ENCODE results near the gene SYNE3.

SYNE3 gene

DNA sequence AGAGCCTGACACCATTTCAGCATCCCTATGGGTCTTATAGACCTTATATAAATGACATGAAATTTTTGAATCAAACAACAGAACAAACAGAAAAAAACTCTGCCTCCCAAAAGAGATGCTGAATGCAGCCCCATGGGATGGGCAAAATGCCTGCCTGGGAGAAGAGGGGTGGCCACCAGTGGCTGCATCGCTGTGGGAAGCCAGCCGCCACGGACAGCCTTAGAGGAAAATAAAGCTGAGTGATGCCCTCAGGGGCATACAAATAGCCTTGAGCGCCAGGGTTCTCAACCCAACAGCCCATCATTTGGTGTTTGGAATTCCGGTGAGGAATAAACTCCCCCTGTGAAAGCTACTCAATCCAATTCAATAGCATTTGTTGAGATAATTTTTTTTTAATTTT, 22.9 kb downstream of the SYNE3 start:
- Histone ChIP-seq H3K56ac (ENCODE audit: low read length) (no peak overlapping the region), H3K36me3 (ENCODE audit: control insufficient read depth, insufficient read depth, low read length) (no peaks in the 10 kb centered on the region), H2AK5ac (ENCODE audit: low read length) (no peak overlapping the region), H4K8ac (ENCODE audit: low read depth, low read length) (no peak overlapping the region), H3K79me1 (ENCODE audit: low read length) (no peaks in the 10 kb centered on the region), H2BK5ac (ENCODE audit: low read length) (no peak overlapping the region), H3K18ac (ENCODE audit: low read length) (no peak overlapping the region), H4K5ac (ENCODE audit: low read length) (no peak overlapping the region), H3K27me3 (ENCODE audit: insufficient read depth, low read length, poor library complexity) (no peaks in the 10 kb centered on the region), H3K27ac (ENCODE audit: low read depth, low read length) (no peak overlapping the region), H3K4ac (ENCODE audit: low read depth, low read length) (no peak overlapping the region), H3K4me3 (ENCODE audit: low read length) (no peak overlapping the region), H3K79me2 (ENCODE audit: control insufficient read depth, insufficient read depth, low read length) (no peaks in the 10 kb centered on the region), H3K4me2 (ENCODE audit: low read length) (no peak overlapping the region), H3K4me1 (ENCODE audit: control insufficient read depth, low read depth, low read length) (peaks cover 9% of the 10 kb centered on the region), H3K23ac (ENCODE audit: low read length) (no peak overlapping the region), H3K9ac (ENCODE audit: low read length) (no peak overlapping the region), H2BK15ac (replicated peaks; ENCODE audit: low read depth) (no peak overlapping the region), H2BK120ac (ENCODE audit: low read depth, low read length) (no peak overlapping the region)
- no CpG with 5 or more reads among the region's 5 CpGs for WGBS (ENCODE audit: extremely low coverage, insufficient coverage, low lambda C conversion rate)
- no peak for DNase-seq

DNA sequence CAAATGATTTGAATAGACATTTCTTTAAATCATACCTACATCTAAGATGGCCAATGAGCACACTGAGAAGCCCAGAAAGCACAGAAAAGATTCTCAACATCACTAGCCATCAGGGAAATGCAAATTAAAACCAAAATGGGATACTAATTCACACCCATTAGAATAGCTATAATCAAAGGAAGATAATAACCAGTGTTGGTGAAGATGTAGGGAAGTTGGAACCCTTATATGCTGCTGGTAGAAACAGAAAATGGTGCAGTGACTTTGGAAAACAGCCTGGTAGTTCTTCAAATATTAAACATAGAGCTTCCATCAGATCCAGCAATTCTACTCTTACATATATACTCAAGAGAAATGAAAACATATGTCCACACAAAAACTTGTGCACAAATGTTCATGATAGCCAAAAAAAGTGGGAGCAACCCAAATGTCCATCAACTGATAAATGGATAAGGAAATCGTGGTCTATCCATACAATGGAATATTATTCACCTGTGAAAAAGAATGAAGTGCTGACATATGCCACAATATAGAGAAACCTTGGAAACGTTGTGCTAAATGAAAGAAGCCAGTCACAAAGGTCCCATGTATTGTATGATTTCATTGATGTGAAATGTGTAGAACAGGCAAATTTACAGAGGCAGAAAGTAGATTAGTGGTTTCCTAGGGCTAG, 24.4 kb downstream of the SYNE3 start:
- no peaks in the 10 kb centered on the region for H3K79me2 ChIP-seq (ENCODE audit: control insufficient read depth, insufficient read depth, low read length)
- H2AK5ac ChIP-seq (ENCODE audit: low read length), result no peak overlapping the region
- no CpG with 5 or more reads among the region's 2 CpGs for WGBS (ENCODE audit: extremely low coverage, insufficient coverage, low lambda C conversion rate)
- no peak overlapping the region for H3K56ac ChIP-seq (ENCODE audit: low read length)
- H3K27ac ChIP-seq (ENCODE audit: low read depth, low read length), result no peak overlapping the region
- no peak for DNase-seq
- H2BK120ac ChIP-seq (ENCODE audit: low read depth, low read length), result no peak overlapping the region
- no peaks in the 10 kb centered on the region for H3K79me1 ChIP-seq (ENCODE audit: low read length)
- no peak overlapping the region for H4K8ac ChIP-seq (ENCODE audit: low read depth, low read length)
- no peak overlapping the region for H2BK5ac ChIP-seq (ENCODE audit: low read length)
- peaks cover 8% of the 10 kb centered on the region for H3K4me1 ChIP-seq (ENCODE audit: control insufficient read depth, low read depth, low read length)
- no peak overlapping the region for H3K9ac ChIP-seq (ENCODE audit: low read length)
- no peak overlapping the region for H3K4me3 ChIP-seq (ENCODE audit: low read length)
- no peak overlapping the region for H4K5ac ChIP-seq (ENCODE audit: low read length)
- H3K4me2 ChIP-seq (ENCODE audit: low read length), result no peak overlapping the region
- no peak overlapping the region for H2BK15ac ChIP-seq (replicated peaks; ENCODE audit: low read depth)
- no peak overlapping the region for H3K23ac ChIP-seq (ENCODE audit: low read length)
- H3K36me3 ChIP-seq (ENCODE audit: control insufficient read depth, insufficient read depth, low read length), result no peaks in the 10 kb centered on the region
- no peak overlapping the region for H3K4ac ChIP-seq (ENCODE audit: low read depth, low read length)
- H3K27me3 ChIP-seq (ENCODE audit: insufficient read depth, low read length, poor library complexity), result no peaks in the 10 kb centered on the region
- no peak overlapping the region for H3K18ac ChIP-seq (ENCODE audit: low read length)

DNA sequence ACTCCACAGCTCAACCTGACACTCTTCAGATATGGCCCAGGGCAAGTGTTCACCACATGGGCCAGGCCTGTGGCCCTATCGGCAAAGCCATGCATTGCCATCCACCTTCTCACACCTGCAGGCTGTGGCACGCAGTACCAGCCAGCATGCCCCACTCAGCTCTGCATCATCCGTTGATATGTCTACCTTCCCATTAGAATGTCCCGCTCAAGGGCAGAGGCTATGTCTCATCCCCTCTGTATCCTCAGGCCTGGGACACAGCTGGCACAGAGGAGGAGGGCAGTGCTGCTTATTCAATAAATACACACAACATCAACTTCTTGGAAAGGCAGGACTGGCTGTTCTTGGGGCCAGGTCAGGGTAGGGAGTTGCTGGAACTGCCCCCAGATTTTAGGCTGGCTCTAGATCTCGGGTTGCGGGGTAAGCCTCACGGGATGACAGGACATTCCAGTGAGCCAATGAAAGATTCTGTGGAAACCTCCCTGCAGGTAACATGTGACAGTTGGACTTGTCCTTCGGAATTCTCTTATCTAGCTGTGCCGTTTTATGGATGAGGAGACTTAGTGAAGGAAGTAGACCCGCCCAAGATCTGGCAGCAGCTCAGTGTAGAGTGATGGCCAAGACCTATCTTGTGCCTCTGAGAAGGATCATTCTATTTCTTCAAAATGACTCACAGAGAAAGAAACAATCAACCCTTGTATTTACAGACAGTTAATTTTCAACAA, 25.6 kb downstream of the SYNE3 start:
- Histone ChIP-seq H3K23ac (ENCODE audit: low read length) (no peak overlapping the region), H3K79me2 (ENCODE audit: control insufficient read depth, insufficient read depth, low read length) (no peaks in the 10 kb centered on the region), H3K27me3 (ENCODE audit: insufficient read depth, low read length, poor library complexity) (no peaks in the 10 kb centered on the region), H3K4me3 (ENCODE audit: low read length) (no peak overlapping the region), H3K18ac (ENCODE audit: low read length) (no peak overlapping the region), H3K56ac (ENCODE audit: low read length) (no peak overlapping the region), H2BK5ac (ENCODE audit: low read length) (no peak overlapping the region), H2AK5ac (ENCODE audit: low read length) (no peak overlapping the region), H2BK15ac (replicated peaks; ENCODE audit: low read depth) (no peak overlapping the region), H3K79me1 (ENCODE audit: low read length) (no peaks in the 10 kb centered on the region), H4K8ac (ENCODE audit: low read depth, low read length) (no peak overlapping the region), H2BK120ac (ENCODE audit: low read depth, low read length) (no peak overlapping the region), H4K5ac (ENCODE audit: low read length) (no peak overlapping the region), H3K4ac (ENCODE audit: low read depth, low read length) (no peak overlapping the region), H3K9ac (ENCODE audit: low read length) (no peak overlapping the region), H3K27ac (ENCODE audit: low read depth, low read length) (no peak overlapping the region), H3K4me2 (ENCODE audit: low read length) (no peak overlapping the region), H3K36me3 (ENCODE audit: control insufficient read depth, insufficient read depth, low read length) (no peaks in the 10 kb centered on the region), H3K4me1 (ENCODE audit: control insufficient read depth, low read depth, low read length) (no peaks in the 10 kb centered on the region)
- WGBS (ENCODE audit: extremely low coverage, insufficient coverage, low lambda C conversion rate), result no CpG with 5 or more reads among the region's 10 CpGs
- DNase-seq, result no peak

DNA sequence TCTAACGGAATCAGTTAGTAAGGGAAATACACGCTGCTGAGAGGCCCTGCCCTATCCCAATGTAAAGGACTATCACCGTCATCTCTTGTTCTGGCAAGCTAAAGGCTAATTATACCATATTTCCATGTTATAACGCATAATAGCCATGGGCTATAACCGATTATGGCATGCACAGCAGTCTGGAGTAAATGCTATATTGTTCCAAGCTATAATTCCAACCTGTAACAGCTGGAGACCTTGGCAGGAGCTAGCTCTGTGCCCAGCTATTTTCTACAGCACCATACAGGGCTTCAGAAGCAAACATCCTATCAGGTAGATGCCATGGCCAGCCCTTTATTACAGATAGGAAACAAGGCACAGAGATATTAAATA, 26.3 kb downstream of the SYNE3 start:
- no peaks in the 10 kb centered on the region for H3K79me1 ChIP-seq (ENCODE audit: low read length)
- no peak overlapping the region for H3K4me2 ChIP-seq (ENCODE audit: low read length)
- no peak overlapping the region for H2AK5ac ChIP-seq (ENCODE audit: low read length)
- no peak for DNase-seq
- no peak overlapping the region for H3K56ac ChIP-seq (ENCODE audit: low read length)
- no peak overlapping the region for H3K23ac ChIP-seq (ENCODE audit: low read length)
- H2BK120ac ChIP-seq (ENCODE audit: low read depth, low read length), result no peak overlapping the region
- H3K4me1 ChIP-seq (ENCODE audit: control insufficient read depth, low read depth, low read length), result no peaks in the 10 kb centered on the region
- WGBS (ENCODE audit: extremely low coverage, insufficient coverage, low lambda C conversion rate), result no CpG with 5 or more reads among the region's 5 CpGs
- H4K5ac ChIP-seq (ENCODE audit: low read length), result no peak overlapping the region
- H3K4ac ChIP-seq (ENCODE audit: low read depth, low read length), result no peak overlapping the region
- no peak overlapping the region for H2BK5ac ChIP-seq (ENCODE audit: low read length)
- no peaks in the 10 kb centered on the region for H3K79me2 ChIP-seq (ENCODE audit: control insufficient read depth, insufficient read depth, low read length)
- no peak overlapping the region for H3K9ac ChIP-seq (ENCODE audit: low read length)
- H3K4me3 ChIP-seq (ENCODE audit: low read length), result no peak overlapping the region
- no peak overlapping the region for H2BK15ac ChIP-seq (replicated peaks; ENCODE audit: low read depth)
- H3K18ac ChIP-seq (ENCODE audit: low read length), result no peak overlapping the region
- no peaks in the 10 kb centered on the region for H3K36me3 ChIP-seq (ENCODE audit: control insufficient read depth, insufficient read depth, low read length)
- no peak overlapping the region for H4K8ac ChIP-seq (ENCODE audit: low read depth, low read length)
- H3K27ac ChIP-seq (ENCODE audit: low read depth, low read length), result no peak overlapping the region
- H3K27me3 ChIP-seq (ENCODE audit: insufficient read depth, low read length, poor library complexity), result no peaks in the 10 kb centered on the region

DNA sequence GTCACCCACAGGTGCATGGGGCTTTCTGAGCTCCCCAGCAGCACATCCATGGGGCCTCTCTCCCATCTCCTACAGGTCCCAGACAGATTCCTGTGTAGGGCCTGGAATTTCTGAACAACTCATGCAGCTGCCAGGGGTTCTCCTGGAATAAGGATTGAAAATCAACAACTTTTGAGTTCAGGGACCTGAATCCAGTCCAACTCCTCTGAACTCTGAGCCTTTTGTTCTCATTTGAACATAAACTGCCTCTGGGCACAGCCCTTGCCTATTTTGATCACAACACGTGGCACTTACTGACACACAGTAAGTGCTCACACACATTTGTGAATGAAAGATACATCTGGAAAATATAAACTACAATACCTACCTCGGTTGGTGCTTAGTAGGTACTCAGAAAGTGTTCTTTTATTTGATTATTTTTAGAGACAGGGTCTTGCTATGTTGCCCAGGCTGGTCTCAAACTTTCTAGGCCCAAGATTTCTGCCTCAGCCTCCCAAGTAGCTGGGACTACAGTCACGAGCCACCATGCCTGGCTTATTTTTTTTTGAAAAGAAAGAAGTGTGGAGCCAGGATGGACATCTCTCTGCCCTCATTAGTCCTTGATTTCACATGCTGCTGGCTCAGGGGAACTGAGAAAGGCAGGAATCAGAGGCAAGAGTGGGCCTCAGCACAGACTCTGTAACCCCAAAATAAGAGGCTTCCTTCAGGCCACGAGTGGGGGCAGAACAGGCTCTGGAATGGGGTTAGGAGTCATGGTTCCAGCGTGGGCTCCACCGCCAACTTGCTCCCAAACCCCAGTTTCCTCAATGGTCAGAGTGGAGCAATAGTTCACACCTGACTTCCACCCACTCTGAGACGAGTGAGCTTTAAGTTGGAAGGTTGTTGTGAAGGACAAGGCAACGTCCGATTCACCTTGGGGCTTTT, 27.0 kb downstream of the SYNE3 start:
- H3K27ac ChIP-seq (ENCODE audit: low read depth, low read length), result no peak overlapping the region

More for the DNA sequence above, 27.0 kb downstream of the SYNE3 start:
- Histone ChIP-seq H3K18ac (ENCODE audit: low read length) (no peak overlapping the region), H3K79me1 (ENCODE audit: low read length) (no peaks in the 10 kb centered on the region), H3K4me2 (ENCODE audit: low read length) (no peak overlapping the region), H3K56ac (ENCODE audit: low read length) (no peak overlapping the region), H3K9ac (ENCODE audit: low read length) (no peak overlapping the region), H2BK15ac (replicated peaks; ENCODE audit: low read depth) (no peak overlapping the region), H3K4me3 (ENCODE audit: low read length) (no peak overlapping the region), H3K27me3 (ENCODE audit: insufficient read depth, low read length, poor library complexity) (no peaks in the 10 kb centered on the region), H2BK5ac (ENCODE audit: low read length) (no peak overlapping the region), H3K4ac (ENCODE audit: low read depth, low read length) (no peak overlapping the region), H3K79me2 (ENCODE audit: control insufficient read depth, insufficient read depth, low read length) (no peaks in the 10 kb centered on the region), H3K4me1 (ENCODE audit: control insufficient read depth, low read depth, low read length) (no peaks in the 10 kb centered on the region), H4K8ac (ENCODE audit: low read depth, low read length) (no peak overlapping the region), H4K5ac (ENCODE audit: low read length) (no peak overlapping the region), H3K23ac (ENCODE audit: low read length) (no peak overlapping the region), H2AK5ac (ENCODE audit: low read length) (no peak overlapping the region), H3K36me3 (ENCODE audit: control insufficient read depth, insufficient read depth, low read length) (no peaks in the 10 kb centered on the region), H2BK120ac (ENCODE audit: low read depth, low read length) (no peak overlapping the region)
- WGBS (ENCODE audit: extremely low coverage, insufficient coverage, low lambda C conversion rate), result no CpG with 5 or more reads among the region's 9 CpGs
- no peak for DNase-seq
